ENCODE measurements around the gene AFF3. TPM values are rescaled to one million over a fixed set of nuclear protein-coding genes. Genes with fewer than 3 reads are reported as not detected.

The AFF3 gene
- total and polyA plus RNA-seq, 10 of the 15 experiments (the other 5 are each of a cell fraction or from before 2014, with no cell fraction given): 0.26 to 5.5 (median 3.0) TPM

GRCh38 chr2:100064592-100065428 is 77.6 kb downstream of the AFF3 start:
- POLR2A ChIA-PET: no interaction called here
- H3K4me1 ChIP-seq (ENCODE audit: control insufficient read depth, insufficient read depth, low read length): no peaks in the 10 kb centered on the region; the same call in 1 of the 2 replicates
- CTCF ChIA-PET: no interaction called here
- DNase-seq (ENCODE audit: low read depth, low spot score): no peak
- FAIRE-seq: no peak
- in situ Hi-C loops (cut with MboI): no loop called here
- BruUV-seq (replicated peaks): no TSS peak
- no peak overlapping the region for H2AFZ ChIP-seq (ENCODE audit: control insufficient read depth, low read depth, low read length)
- no peak overlapping the region for H3K4me2 ChIP-seq (ENCODE audit: control insufficient read depth, insufficient read depth)
- ATAC-seq: no peak
- H3K36me3 ChIP-seq (ENCODE audit: control insufficient read depth in 2 of 2, insufficient read depth in 2 of 2, low read length in 1 of 2): no peaks in the 10 kb centered on the region
- H3K9ac ChIP-seq (ENCODE audit: control insufficient read depth, insufficient read depth, low read length): no peak overlapping the region
- H3K9me3 ChIP-seq (replicated peaks; ENCODE audit: control insufficient read depth, insufficient read depth, low read length): no peaks in the 10 kb centered on the region
- intact Hi-C loops (cut with micrococcal nuclease; ENCODE audit: unreplicated experiment): no loop called here
- H3K4me3 ChIP-seq: no peak overlapping the region
- peak; percentile 64 for TF ChIP-seq RUNX3 (IDR thresholded peaks at IDR 0.05; ENCODE audit: low read length)
- TF ChIP-seq YY1 (IDR thresholded peaks at IDR 0.05; ENCODE audit: low read depth, low read length): no peak
- no peak for TF ChIP-seq PBX3 (IDR thresholded peaks at IDR 0.05; ENCODE audit: insufficient replicate concordance, low read depth, low read length)
- no peak for TF ChIP-seq NFIC (IDR thresholded peaks at IDR 0.05; ENCODE audit: low read depth, low read length)
- TF ChIP-seq MEF2A (IDR thresholded peaks at IDR 0.05; ENCODE audit: insufficient read depth, low read depth, low read length): 0 out of 2 replicates have a peak, but pooled peaks have one; percentile 11
- TF ChIP-seq ATF2 (IDR thresholded peaks at IDR 0.05; ENCODE audit: low read length): peak; percentile 41; the same call in 1 of the 2 replicates
- no peak for TF ChIP-seq ZBTB11 (CRISPR knock-in tag; IDR thresholded peaks at IDR 0.05)
- no peak for TF ChIP-seq EED (IDR thresholded peaks at IDR 0.05; ENCODE audit: low read depth)
- no peak for TF ChIP-seq CEBPZ (IDR thresholded peaks at IDR 0.05; ENCODE audit: low read depth, low read length)
- peak; percentile 46 for TF ChIP-seq JUNB (IDR thresholded peaks at IDR 0.05)
- no peaks in the 10 kb centered on the region for H3K27me3 ChIP-seq (replicated peaks in 1 of 2; ENCODE audit: control insufficient read depth in 2 of 2, insufficient read depth in 2 of 2, low read length in 1 of 2)
- H3K27ac ChIP-seq (ENCODE audit: control insufficient read depth, insufficient read depth): no peak overlapping the region
- WGBS (ENCODE audit: insufficient coverage, insufficient replicate concordance, low lambda C conversion rate, missing lambda C conversion rate): 21% methylated on average over 9 of the region's 9 CpGs
- SMC1A ChIA-PET (ENCODE audit: uncharacterized antibody, unreplicated experiment): no interaction called here
- H3K79me2 ChIP-seq (ENCODE audit: control insufficient read depth, insufficient read depth, low read length): no peaks in the 10 kb centered on the region
- H4K20me1 ChIP-seq (ENCODE audit: control insufficient read depth, insufficient read depth): no peaks in the 10 kb centered on the region
- RAD21 ChIA-PET (ENCODE audit: unreplicated experiment): no interaction called here

Measured in GM12878 (cell line).